SK-N-SH treated with all-trans-retinoic acid at 6 μM for 48 hours (cell line): Measurements from ENCODE around the gene RPL19.

Source experiments
- PPARA ChIP-seq: fragments of 250-450 bp; sonication (Bioruptor Pico); IDR thresholded peaks from 2 replicates; pipeline ENCODE4 v1.5.0; 2020; ENCODE audit warnings: mild to moderate bottlenecking, borderline replicate concordance
- RARB ChIP-seq: fragments of 250-450 bp; sonication (Bioruptor Pico); IDR thresholded peaks from 2 replicates; pipeline ENCODE4 v1.8.0; 2021; ENCODE audit warnings: mild to moderate bottlenecking, moderate library complexity
- ZFP30 ChIP-seq: fragments of 450-650 bp; formaldehyde crosslinking; IDR thresholded peaks from 2 replicates; pipeline ENCODE4 v1.5.0; 2022; ENCODE audit warnings: mild to moderate bottlenecking, moderate library complexity
- ZNF8 ChIP-seq: fragments of 450-650 bp; formaldehyde crosslinking; IDR thresholded peaks from 2 replicates; pipeline ENCODE4 v1.5.0; 2020; ENCODE audit warnings: mild to moderate bottlenecking, moderate library complexity
- TF ChIP-seq, protein P1 (sequence below): fragments of 250-450 bp; sonication (Bioruptor Pico); IDR thresholded peaks from 2 replicates; pipeline ENCODE4 v1.5.1; 2021; ENCODE audit warnings: mild to moderate bottlenecking, moderate library complexity

GRCh38 chr17:39195568-39196160, 4.4 kb upstream of the RPL19 start:
- TF ChIP-seq ZFP30 (CRISPR knock-in tag): no peak
- TF ChIP-seq ZNF8 (CRISPR knock-in tag): no peak
- TF ChIP-seq, protein P1, sequence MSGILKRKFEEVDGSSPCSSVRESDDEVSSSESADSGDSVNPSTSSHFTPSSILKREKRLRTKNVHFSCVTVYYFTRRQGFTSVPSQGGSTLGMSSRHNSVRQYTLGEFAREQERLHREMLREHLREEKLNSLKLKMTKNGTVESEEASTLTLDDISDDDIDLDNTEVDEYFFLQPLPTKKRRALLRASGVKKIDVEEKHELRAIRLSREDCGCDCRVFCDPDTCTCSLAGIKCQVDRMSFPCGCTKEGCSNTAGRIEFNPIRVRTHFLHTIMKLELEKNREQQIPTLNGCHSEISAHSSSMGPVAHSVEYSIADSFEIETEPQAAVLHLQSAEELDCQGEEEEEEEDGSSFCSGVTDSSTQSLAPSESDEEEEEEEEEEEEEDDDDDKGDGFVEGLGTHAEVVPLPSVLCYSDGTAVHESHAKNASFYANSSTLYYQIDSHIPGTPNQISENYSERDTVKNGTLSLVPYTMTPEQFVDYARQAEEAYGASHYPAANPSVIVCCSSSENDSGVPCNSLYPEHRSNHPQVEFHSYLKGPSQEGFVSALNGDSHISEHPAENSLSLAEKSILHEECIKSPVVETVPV: no peak
- TF ChIP-seq RARB (CRISPR knock-in tag): no peak
- TF ChIP-seq PPARA: no peak
